ENCODE measurements around the gene RALGDS.

DNA sequence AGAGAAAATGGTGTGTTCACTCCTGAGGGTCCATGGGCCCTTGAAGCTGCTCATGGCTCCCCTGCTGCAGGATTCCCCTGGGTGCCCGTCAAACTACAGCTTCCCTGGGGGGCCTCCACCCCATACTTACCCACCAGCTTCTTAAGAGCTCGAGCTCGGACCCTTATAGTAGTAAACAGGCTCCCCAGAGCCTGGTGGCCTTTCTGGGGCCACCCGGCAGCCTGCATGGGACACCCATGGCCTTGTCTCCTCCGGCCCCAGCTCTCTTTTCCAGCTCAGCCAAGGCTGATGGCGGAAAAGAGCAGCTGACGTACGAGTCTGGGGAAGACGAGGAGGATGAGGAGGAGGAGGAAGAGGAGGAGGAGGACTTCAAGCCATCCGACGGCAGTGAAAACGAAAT, 63.5 kb downstream of the RALGDS start:
- TF ChIP-seq EZH2 (IDR thresholded peaks at IDR 0.05; ENCODE audit: low read depth), result no peak
- TF ChIP-seq, protein P1, sequence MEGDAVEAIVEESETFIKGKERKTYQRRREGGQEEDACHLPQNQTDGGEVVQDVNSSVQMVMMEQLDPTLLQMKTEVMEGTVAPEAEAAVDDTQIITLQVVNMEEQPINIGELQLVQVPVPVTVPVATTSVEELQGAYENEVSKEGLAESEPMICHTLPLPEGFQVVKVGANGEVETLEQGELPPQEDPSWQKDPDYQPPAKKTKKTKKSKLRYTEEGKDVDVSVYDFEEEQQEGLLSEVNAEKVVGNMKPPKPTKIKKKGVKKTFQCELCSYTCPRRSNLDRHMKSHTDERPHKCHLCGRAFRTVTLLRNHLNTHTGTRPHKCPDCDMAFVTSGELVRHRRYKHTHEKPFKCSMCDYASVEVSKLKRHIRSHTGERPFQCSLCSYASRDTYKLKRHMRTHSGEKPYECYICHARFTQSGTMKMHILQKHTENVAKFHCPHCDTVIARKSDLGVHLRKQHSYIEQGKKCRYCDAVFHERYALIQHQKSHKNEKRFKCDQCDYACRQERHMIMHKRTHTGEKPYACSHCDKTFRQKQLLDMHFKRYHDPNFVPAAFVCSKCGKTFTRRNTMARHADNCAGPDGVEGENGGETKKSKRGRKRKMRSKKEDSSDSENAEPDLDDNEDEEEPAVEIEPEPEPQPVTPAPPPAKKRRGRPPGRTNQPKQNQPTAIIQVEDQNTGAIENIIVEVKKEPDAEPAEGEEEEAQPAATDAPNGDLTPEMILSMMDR (conservative IDR thresholded peaks at IDR 0.05), result no peak

Measured in PC-9 (cell line).